Panc1 (cell line): Measurements from ENCODE around the gene RNF43.

ENCODE experiments used
- POLR2AphosphoS5 ChIP-seq: IDR thresholded peaks from 2 replicates; pipeline ENCODE4 v1.6.1; 2012; ENCODE audit warnings: mild to moderate bottlenecking, low read depth, low read length, moderate library complexity
- SIN3A ChIP-seq: IDR thresholded peaks from 2 replicates; pipeline ENCODE4 v1.6.1; 2012; ENCODE audit warnings: low read depth, mild to moderate bottlenecking, low read length, moderate library complexity, borderline replicate concordance; ENCODE audit not compliant: insufficient read depth
- TCF7L2 ChIP-seq: IDR thresholded peaks from 2 replicates; pipeline ENCODE4 v1.6.1; 2011; ENCODE audit warnings: mild to moderate bottlenecking, low read depth, low read length, inconsistent platforms
- TF ChIP-seq, protein P1 (sequence below): fragments of 450-650 bp; IDR thresholded peaks from 2 replicates; pipeline ENCODE4 v1.5.1; 2017; ENCODE audit warnings: mild to moderate bottlenecking
- TF ChIP-seq, protein P2 (sequence below), 2 experiments: IDR thresholded peaks; 2 replicates each; pipeline ENCODE4 v1.6.1; 2011 to 2012; ENCODE audit warnings: low read depth in 2 of 2, control low read depth in 1 of 2, low read length in 1 of 2, mild to moderate bottlenecking in 1 of 2, moderate library complexity in 1 of 2; ENCODE audit not compliant: insufficient read depth in 1 of 2

DNA sequence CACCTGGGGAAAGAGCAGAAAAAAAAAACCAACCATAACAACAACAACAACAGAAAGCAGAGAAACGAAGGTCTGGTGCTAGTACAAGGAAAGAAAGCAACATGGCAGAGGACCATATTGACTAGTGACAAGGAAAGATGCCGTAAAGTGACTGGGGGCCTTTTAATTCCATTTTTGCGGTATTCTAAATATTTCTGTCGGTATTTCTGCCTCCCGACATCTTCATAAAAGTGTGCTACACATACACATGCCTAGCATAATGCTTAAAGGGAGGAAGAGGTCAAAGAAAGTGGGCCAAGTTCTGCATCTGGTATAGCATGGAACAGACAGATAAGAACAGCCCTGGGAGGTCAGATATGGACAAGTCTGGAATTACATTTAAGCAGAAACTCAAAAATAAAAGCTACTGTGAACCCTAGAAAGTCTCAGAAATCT, 19.5 kb upstream of the RNF43 start:
- TF ChIP-seq, protein P1, sequence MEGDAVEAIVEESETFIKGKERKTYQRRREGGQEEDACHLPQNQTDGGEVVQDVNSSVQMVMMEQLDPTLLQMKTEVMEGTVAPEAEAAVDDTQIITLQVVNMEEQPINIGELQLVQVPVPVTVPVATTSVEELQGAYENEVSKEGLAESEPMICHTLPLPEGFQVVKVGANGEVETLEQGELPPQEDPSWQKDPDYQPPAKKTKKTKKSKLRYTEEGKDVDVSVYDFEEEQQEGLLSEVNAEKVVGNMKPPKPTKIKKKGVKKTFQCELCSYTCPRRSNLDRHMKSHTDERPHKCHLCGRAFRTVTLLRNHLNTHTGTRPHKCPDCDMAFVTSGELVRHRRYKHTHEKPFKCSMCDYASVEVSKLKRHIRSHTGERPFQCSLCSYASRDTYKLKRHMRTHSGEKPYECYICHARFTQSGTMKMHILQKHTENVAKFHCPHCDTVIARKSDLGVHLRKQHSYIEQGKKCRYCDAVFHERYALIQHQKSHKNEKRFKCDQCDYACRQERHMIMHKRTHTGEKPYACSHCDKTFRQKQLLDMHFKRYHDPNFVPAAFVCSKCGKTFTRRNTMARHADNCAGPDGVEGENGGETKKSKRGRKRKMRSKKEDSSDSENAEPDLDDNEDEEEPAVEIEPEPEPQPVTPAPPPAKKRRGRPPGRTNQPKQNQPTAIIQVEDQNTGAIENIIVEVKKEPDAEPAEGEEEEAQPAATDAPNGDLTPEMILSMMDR: no peak
- TF ChIP-seq, protein P2, sequence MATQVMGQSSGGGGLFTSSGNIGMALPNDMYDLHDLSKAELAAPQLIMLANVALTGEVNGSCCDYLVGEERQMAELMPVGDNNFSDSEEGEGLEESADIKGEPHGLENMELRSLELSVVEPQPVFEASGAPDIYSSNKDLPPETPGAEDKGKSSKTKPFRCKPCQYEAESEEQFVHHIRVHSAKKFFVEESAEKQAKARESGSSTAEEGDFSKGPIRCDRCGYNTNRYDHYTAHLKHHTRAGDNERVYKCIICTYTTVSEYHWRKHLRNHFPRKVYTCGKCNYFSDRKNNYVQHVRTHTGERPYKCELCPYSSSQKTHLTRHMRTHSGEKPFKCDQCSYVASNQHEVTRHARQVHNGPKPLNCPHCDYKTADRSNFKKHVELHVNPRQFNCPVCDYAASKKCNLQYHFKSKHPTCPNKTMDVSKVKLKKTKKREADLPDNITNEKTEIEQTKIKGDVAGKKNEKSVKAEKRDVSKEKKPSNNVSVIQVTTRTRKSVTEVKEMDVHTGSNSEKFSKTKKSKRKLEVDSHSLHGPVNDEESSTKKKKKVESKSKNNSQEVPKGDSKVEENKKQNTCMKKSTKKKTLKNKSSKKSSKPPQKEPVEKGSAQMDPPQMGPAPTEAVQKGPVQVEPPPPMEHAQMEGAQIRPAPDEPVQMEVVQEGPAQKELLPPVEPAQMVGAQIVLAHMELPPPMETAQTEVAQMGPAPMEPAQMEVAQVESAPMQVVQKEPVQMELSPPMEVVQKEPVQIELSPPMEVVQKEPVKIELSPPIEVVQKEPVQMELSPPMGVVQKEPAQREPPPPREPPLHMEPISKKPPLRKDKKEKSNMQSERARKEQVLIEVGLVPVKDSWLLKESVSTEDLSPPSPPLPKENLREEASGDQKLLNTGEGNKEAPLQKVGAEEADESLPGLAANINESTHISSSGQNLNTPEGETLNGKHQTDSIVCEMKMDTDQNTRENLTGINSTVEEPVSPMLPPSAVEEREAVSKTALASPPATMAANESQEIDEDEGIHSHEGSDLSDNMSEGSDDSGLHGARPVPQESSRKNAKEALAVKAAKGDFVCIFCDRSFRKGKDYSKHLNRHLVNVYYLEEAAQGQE (IDR thresholded peaks at IDR 0.05; ENCODE audit: insufficient read depth in 1 of 2, low read depth in 2 of 2, low read length in 1 of 2): no peak
- TF ChIP-seq POLR2AphosphoS5: no peak
- TF ChIP-seq SIN3A: no peak
- TF ChIP-seq TCF7L2: no peak
